ENCODE results near the gene TKTL1.

DNA sequence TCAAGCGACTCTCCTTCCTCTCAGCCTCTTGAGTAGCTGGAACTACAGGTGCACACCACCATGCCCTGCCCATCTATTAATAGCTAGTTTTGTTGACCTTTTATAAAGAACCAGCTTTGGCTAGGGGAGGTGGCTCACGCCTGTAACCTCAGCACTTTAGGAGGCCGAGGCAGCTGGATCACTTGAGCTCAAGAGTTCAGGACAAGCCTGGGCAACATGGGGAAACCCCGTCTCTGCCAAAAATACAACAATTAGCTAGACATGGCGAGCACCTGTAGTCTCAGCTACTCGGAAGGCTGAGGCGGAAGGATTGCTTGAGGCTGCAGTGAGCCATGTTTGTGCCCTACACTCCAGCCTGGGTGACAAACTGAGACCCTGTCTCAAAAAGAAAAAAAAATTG lies 2.7 kb downstream of the TKTL1 start:
- TF ChIP-seq, protein P1, sequence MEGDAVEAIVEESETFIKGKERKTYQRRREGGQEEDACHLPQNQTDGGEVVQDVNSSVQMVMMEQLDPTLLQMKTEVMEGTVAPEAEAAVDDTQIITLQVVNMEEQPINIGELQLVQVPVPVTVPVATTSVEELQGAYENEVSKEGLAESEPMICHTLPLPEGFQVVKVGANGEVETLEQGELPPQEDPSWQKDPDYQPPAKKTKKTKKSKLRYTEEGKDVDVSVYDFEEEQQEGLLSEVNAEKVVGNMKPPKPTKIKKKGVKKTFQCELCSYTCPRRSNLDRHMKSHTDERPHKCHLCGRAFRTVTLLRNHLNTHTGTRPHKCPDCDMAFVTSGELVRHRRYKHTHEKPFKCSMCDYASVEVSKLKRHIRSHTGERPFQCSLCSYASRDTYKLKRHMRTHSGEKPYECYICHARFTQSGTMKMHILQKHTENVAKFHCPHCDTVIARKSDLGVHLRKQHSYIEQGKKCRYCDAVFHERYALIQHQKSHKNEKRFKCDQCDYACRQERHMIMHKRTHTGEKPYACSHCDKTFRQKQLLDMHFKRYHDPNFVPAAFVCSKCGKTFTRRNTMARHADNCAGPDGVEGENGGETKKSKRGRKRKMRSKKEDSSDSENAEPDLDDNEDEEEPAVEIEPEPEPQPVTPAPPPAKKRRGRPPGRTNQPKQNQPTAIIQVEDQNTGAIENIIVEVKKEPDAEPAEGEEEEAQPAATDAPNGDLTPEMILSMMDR (IDR thresholded peaks at IDR 0.05) = no peak
- TF ChIP-seq POLR2A (IDR thresholded peaks at IDR 0.05) = no peak

Measured in body of pancreas (tissue), 4 donors.